Fibroblast of skin of back (primary cell): ENCODE results near the gene ADARB1.

Source experiments
- DNase-seq: peaks from one replicate; pipeline ENCODE4 v3.0.0-alpha.2; 2013

ADARB1 gene

DNA sequence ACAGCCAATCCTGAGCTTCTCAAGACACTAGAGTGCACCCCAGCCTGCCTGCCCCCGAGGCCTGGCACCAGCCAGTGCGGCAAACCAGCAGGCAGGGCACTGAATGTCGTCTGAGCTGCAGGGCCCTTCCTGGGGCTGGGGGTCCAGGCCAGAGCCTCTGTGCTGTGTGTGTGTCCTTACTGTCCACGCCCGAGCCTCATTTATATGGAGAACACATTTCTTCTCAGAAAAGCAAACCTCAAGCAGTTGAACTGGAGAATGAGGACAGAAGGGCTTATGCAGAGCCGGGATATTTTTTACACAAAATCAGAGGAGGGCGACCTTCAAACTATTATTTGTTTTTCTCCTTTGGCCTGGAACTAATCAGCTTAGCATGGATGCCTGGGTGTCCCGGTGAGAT is 160.6 kb downstream of the ADARB1 start:
- DNase-seq, result no peak

- DNase-seq, result no peak
Observed at GRCh38 chr21:45235488-45235887, 161.1 kb downstream of the ADARB1 start.

GRCh38 chr21:45236481-45236880 is 162.1 kb downstream of the ADARB1 start:
- DNase-seq, result no peak

DNA sequence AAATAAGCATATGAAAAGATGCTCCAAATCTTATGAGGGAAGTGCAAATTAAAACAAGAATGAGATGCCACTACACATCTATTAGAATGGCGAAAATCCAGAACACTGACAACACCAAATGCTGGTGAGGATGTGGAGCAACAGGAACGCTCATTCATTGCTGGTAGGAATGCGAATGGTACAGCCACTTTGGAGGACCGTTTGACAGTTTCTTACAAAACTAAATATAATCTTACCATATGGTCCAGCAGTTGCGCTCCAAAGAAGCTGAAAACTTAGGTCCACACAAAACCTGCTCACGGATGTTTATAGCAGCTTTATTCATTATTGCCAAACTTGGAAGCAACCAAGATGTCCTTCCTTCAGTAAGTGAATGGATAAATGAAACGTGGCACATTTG is 163.0 kb downstream of the ADARB1 start:
- DNase-seq, result no peak

GRCh38 chr21:45241357-45241756 is 167.0 kb downstream of the ADARB1 start:
- DNase-seq, result no peak

GRCh38 chr21:45243603-45244002 is 169.2 kb downstream of the ADARB1 start:
- DNase-seq, result no peak

- no peak for DNase-seq
Observed at GRCh38 chr21:45244799-45245340, 170.5 kb downstream of the ADARB1 start.

GRCh38 chr21:45246386-45247320 is 172.3 kb downstream of the ADARB1 start:
- no peak for DNase-seq

DNA sequence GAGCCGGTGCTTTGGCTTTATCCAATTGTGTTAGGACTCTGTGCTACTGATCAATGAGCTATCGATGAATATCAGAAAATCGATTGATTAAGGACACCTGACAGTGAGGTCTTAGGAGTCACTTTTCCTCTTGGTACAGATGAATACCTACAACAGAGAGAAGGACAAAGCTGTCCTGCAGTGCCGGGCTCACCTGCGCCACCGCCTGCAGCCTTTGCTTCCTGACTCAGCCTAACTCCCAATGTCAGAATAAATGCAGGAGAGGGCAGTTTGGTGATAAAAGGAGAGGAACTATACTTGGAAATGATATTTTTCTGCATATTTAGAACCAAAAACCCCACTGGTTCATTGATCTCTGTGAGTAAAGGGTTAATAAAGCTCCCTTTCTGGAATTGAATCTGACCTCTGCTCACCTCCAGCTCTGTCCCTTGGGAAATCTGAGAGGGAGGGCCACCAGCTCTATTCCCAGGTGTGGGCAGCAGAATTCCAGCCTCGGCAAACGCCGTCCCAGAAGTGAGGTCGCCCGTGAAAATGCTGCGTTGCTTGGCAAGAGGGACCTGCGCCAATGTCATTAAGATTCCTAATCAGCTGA is 174.0 kb downstream of the ADARB1 start:
- no peak for DNase-seq

DNA sequence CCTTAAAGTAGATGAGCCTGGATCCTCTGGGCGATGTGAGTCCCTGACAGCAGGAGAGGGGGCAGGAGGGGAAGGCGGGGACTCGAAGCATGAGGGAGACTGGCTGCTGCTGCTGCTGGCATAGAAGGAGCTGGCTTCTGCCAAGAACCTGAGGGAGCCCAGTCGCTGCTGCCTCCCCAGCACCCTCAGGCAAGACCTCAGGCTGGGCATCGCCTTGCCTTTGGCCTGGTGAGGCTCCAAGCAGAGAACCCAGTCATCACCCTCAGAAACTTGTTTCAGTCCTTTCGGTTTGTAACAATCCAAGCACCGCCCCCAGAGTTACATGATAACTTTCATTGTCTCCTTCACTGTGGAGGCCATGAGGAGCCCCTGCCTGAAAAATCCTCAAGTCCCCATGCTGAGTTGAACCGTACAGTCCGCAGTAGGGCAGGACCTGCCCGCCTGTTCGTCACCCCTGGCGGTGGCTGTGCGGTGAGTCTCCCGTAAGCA is 174.6 kb downstream of the ADARB1 start:
- no peak for DNase-seq

DNA sequence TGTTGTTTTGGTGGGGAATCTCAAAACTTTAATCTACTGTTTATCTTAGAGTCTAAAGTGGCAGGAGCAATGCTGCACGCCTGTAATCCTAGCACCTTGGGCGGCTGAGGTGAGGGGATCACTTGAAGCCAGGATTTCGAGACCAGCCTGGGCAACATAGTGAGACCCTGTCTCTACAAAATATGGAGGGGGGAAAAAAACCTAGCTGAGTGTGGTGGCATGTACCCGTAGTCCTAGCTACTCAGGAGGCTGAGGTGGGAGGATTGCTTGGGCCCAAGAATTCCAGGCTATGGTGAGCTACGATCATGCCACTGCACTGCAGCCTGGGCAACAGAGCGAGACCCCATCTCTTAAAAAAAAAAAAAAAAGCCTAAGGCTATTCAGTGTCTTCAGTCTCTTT is 175.2 kb downstream of the ADARB1 start:
- no peak for DNase-seq

DNA sequence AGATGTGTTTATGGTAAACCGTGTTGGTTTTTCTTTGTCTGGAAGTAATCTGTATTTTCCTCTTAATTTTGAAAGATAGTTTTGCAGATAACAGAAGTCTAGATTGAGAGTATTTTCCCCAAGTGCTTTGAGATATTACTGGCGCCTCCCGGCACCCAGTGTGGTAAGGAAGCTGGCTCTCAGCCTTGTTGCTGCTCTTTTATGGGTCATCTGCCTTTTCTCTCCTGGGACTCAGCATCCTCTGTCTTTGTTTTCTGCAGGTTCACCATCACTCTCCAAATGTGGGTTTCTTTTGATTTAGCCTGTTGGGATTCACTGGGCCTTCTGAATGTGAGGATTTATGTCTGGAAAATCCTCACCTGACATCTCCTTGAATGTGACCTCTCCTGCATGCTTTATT is 175.9 kb downstream of the ADARB1 start:
- DNase-seq, result no peak

GRCh38 chr21:45250914-45251634 is 176.7 kb downstream of the ADARB1 start:
- DNase-seq, result no peak

DNA sequence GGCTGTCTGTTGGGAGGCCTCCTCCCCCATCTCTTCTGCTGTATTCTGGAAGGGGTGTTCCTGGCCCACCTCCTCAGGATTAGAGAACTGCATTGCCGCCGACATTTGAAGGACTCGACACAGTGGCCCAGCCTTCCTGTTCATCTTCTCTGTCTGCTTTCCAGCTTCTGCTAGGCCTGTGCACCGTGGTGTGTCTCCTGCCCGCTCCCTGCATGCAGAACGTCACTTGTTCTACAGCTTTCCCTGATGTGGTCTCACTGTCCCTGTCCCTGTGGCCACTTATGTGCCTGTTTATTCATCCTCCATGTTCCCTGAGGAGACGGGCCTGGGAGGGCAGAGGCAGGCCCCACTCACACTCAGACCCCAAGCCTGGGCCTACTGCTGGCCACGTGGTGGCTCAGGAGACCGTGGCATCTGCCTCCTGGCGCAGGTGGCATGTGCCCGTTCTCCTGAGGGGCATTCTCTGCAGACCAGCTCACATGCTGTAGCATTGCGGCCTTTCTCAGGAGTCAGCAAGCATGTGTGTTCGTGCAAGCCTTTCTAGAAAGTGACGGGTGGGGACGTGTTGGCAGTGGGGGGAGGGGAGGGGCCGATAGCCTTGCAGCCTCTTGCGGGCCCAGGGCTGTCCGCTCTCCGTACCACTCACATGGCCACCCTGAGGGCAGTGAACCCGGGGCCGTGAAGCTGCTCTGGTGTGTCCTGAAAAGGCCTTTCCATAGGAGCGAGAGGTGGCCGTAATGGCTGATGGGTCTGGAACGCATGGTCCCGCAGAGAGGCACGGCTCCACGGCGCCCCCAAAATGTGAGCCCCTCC is 177.5 kb downstream of the ADARB1 start:
- DNase-seq, result no peak

DNA sequence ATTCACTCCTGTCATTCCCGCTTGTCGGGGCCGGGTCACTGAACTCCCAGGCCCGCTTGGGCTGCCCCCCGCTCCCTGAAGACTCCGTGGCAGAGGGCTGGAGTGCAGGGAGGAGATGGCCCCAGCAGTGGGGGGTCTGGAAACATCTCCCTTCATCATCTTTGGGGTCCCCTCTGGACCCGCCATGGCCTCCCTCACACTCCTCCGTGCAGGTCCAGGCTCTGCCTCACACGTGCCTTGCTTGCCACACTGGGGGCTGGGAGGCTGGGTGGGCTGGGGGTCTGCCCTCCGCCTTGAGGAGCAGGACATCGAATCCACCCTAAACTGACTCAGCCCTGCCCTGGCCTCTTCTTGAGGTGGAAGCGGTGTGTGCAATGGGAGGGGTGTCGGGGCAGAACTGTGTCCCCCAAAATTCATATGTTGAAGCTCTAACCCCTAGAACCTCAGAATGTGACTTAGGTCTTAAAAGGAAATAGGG is 178.1 kb downstream of the ADARB1 start:
- DNase-seq, result no peak

- peak; percentile 67 for DNase-seq
Observed at GRCh38 chr21:45253180-45253579, 178.8 kb downstream of the ADARB1 start.

DNA sequence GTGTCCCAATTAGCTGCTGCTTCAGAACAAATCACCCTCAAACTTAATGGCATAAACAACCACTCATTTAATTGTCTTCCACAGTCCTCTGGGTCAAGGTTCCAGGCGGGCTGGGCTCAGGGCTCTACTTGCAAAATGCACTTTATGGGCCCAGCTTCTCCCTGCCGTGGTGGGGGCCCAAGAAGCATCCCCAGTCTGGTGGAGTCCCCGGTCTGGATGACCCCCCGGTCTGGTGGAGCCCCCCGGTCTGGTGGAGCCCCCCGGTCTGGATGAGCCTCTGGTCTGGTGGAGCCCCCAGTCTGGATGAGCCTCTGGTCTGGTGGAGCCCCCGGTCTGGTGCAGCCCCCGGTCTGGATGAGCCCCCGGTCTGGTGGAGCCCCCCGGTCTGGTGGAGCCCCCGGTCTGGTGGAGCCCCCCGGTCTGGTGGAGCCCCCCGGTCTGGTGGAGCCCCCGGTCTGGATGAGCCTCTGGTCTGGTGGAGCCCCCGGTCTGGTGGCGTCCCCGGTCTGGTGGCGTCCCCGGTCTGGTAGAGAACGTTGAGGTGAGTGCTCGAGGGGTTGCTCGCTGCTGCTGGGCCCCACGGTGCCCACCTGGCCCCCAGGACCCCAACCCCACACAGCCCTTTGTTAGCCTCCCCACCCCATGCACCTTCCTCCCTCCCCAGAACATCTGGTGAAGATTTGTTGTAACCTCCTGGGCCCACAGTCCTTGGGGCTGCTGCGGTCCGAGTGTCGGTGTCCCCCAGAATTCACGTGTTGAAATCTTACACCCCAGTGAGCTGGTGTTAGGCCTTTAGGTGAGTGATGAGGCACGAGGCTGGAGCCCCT is 179.5 kb downstream of the ADARB1 start:
- no peak for DNase-seq

DNA sequence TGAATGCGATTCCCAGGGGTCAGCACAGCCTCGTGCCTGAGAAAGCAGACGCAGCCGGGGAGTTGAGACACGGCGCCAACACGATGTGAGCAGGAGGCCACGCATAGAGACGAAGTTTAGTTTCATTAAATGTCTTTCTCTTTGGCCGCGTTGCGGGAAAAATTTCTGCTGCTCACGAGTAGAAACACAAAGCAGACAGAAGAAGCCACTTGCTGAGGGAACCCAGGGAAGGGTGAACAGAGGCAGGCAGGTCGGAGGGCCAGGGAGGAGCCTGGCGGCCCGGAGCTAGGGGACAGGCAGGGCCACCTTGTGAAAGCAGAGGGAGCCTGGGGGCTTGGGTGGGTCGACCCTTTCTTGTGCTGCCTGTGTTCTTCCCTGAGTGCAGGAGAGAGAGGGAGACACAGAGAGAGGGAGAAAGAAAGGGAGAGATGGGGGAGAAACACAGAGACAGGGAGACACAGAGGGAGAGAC is 180.1 kb downstream of the ADARB1 start:
- DNase-seq, result no peak

- no peak for DNase-seq
Observed at GRCh38 chr21:45255381-45256020, 181.1 kb downstream of the ADARB1 start.
